ENCODE data around the gene MYO1E.

MYO1E gene

DNA sequence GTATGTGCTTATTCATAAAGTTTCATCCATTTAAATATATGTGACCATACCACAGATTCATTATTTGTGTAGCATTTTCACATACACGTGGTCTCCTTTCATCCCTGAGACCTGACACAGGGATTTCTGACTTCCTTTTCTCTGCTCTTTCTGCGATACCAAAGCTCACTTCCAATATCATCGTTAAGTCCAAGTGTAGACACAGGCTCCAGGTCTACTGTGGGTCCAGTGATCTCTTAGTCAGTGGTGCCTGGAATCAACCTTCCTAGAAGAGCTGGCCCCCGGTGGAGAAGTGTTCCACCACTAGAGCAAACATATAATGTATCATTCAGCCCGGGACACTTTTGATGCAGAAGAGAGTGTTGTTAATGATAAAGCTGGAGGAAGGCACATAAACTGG, 93.6 kb downstream of the MYO1E start:
- peaks cover 7% of the 10 kb centered on the region for H3K9me3 ChIP-seq (ENCODE audit: control insufficient read depth, insufficient read depth, low read depth, low read length)
- no peak overlapping the region for H3K27ac ChIP-seq (ENCODE audit: low read depth, low read length)
- no peak overlapping the region for H3K4me3 ChIP-seq (ENCODE audit: low read depth, low read length)
- no peak overlapping the region for H3K9ac ChIP-seq (ENCODE audit: low read length)
- no peaks in the 10 kb centered on the region for H3K36me3 ChIP-seq (ENCODE audit: control insufficient read depth, insufficient read depth, low read length)
- no peaks in the 10 kb centered on the region for H3K27me3 ChIP-seq (ENCODE audit: control insufficient read depth, insufficient read depth, low read length)
- H3K4me1 ChIP-seq (ENCODE audit: control insufficient read depth, insufficient read depth, low read length) = peaks cover 25% of the 10 kb centered on the region

DNA sequence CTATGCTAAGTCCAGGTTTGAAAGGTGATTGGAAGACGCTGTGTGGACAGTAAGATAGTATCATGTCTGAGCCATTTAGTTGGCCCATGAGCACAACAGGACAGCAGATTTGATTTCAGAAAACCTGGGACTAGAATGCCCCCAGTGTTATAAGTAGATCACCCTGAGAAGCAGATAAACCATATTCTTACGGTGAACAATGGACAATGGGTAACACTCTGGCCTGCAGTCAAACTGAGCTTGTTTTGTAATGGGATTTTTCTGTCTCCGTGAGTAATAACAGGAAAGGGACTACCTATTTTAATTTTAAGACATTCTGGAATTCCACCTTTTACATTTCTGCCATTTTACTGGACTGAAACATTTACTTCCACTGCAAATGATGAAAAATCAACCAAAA, 94.6 kb downstream of the MYO1E start:
- no peak overlapping the region for H3K27ac ChIP-seq (ENCODE audit: low read depth, low read length)

GRCh38 chr15:59276225-59277178, 96.2 kb downstream of the MYO1E start:
- Histone ChIP-seq H3K9me3 (ENCODE audit: control insufficient read depth, insufficient read depth, low read depth, low read length) (no peaks in the 10 kb centered on the region), H3K27ac (ENCODE audit: low read depth, low read length) (no peak overlapping the region), H3K9ac (ENCODE audit: low read length) (no peak overlapping the region), H3K4me3 (ENCODE audit: low read depth, low read length) (no peak overlapping the region), H3K36me3 (ENCODE audit: control insufficient read depth, insufficient read depth, low read length) (no peaks in the 10 kb centered on the region), H3K4me1 (ENCODE audit: control insufficient read depth, insufficient read depth, low read length) (peaks cover 22% of the 10 kb centered on the region), H3K27me3 (ENCODE audit: control insufficient read depth, insufficient read depth, low read length) (no peaks in the 10 kb centered on the region)

More for the DNA sequence above, 94.6 kb downstream of the MYO1E start:
- H3K9ac ChIP-seq (ENCODE audit: low read length) = no peak overlapping the region
- H3K4me1 ChIP-seq (ENCODE audit: control insufficient read depth, insufficient read depth, low read length) = peaks cover 22% of the 10 kb centered on the region
- no peak overlapping the region for H3K4me3 ChIP-seq (ENCODE audit: low read depth, low read length)
- no peaks in the 10 kb centered on the region for H3K36me3 ChIP-seq (ENCODE audit: control insufficient read depth, insufficient read depth, low read length)
- H3K27me3 ChIP-seq (ENCODE audit: control insufficient read depth, insufficient read depth, low read length) = no peaks in the 10 kb centered on the region
- peaks cover 7% of the 10 kb centered on the region for H3K9me3 ChIP-seq (ENCODE audit: control insufficient read depth, insufficient read depth, low read depth, low read length)

GRCh38 chr15:59274126-59274970, 98.3 kb downstream of the MYO1E start:
- Histone ChIP-seq H3K9me3 (ENCODE audit: control insufficient read depth, insufficient read depth, low read depth, low read length) (no peaks in the 10 kb centered on the region), H3K4me3 (ENCODE audit: low read depth, low read length) (no peak overlapping the region), H3K27ac (ENCODE audit: low read depth, low read length) (no peak overlapping the region)

GRCh38 chr15:59273234-59273633, 99.4 kb downstream of the MYO1E start:
- Histone ChIP-seq H3K4me1 (ENCODE audit: control insufficient read depth, insufficient read depth, low read length) (peaks cover 24% of the 10 kb centered on the region), H3K4me3 (ENCODE audit: low read depth, low read length) (no peak overlapping the region), H3K9me3 (ENCODE audit: control insufficient read depth, insufficient read depth, low read depth, low read length) (no peaks in the 10 kb centered on the region), H3K9ac (ENCODE audit: low read length) (no peak overlapping the region), H3K27me3 (ENCODE audit: control insufficient read depth, insufficient read depth, low read length) (no peaks in the 10 kb centered on the region), H3K36me3 (ENCODE audit: control insufficient read depth, insufficient read depth, low read length) (peaks cover 3% of the 10 kb centered on the region; the same call in 1 of the 2 replicates), H3K27ac (ENCODE audit: low read depth, low read length) (no peak overlapping the region)

More at GRCh38 chr15:59274126-59274970, 98.3 kb downstream of the MYO1E start:
- Histone ChIP-seq H3K9ac (ENCODE audit: low read length) (no peak overlapping the region), H3K27me3 (ENCODE audit: control insufficient read depth, insufficient read depth, low read length) (no peaks in the 10 kb centered on the region), H3K4me1 (ENCODE audit: control insufficient read depth, insufficient read depth, low read length) (peaks cover 22% of the 10 kb centered on the region), H3K36me3 (ENCODE audit: control insufficient read depth, insufficient read depth, low read length) (peaks cover 3% of the 10 kb centered on the region; the same call in 1 of the 2 replicates)

- Histone ChIP-seq H3K27ac (ENCODE audit: low read depth, low read length) (no peak overlapping the region), H3K4me1 (ENCODE audit: control insufficient read depth, insufficient read depth, low read length) (peaks cover 16% of the 10 kb centered on the region), H3K9ac (ENCODE audit: low read length) (no peak overlapping the region)
These were observed 101.0 kb downstream of the MYO1E start for GRCh38 chr15:59271595-59272201.

DNA sequence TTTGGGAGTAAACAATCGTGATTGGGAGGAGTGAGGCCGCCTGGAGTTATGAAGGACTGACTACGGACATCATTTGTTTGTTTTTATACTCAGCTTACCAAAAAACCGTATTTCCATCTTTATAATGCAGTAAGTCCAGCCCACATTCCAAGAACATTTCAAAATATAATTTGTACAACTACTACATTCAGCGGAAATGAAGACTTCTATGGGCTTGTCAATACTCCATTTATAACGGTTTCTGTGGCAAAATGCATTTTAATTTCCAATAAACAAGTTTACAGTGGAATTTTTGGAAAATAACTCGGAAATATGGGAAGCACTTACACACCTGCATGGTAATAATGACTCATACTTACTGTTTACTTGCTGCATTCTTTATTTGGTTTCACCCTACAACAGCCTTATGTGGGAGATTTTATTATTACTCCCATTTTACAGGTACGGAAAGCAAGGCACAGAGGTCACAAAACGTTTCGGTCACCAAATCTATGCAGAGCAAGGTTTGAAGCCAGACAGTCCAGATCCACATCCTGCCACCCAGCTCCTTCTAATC, 103.7 kb downstream of the MYO1E start:
- H3K9me3 ChIP-seq (ENCODE audit: control insufficient read depth, insufficient read depth, low read depth, low read length) = no peaks in the 10 kb centered on the region
- no peak overlapping the region for H3K27ac ChIP-seq (ENCODE audit: low read depth, low read length)
- no peaks in the 10 kb centered on the region for H3K27me3 ChIP-seq (ENCODE audit: control insufficient read depth, insufficient read depth, low read length)
- no peak overlapping the region for H3K4me3 ChIP-seq (ENCODE audit: low read depth, low read length)
- peaks cover 3% of the 10 kb centered on the region; the same call in 1 of the 2 replicates for H3K36me3 ChIP-seq (ENCODE audit: control insufficient read depth, insufficient read depth, low read length)
- H3K4me1 ChIP-seq (ENCODE audit: control insufficient read depth, insufficient read depth, low read length) = 0 out of 2 replicates have a peak, but pooled peaks cover 4% of the 10 kb centered on the region
- H3K9ac ChIP-seq (ENCODE audit: low read length) = no peak overlapping the region

More at GRCh38 chr15:59271595-59272201, 101.0 kb downstream of the MYO1E start:
- no peaks in the 10 kb centered on the region for H3K9me3 ChIP-seq (ENCODE audit: control insufficient read depth, insufficient read depth, low read depth, low read length)
- H3K27me3 ChIP-seq (ENCODE audit: control insufficient read depth, insufficient read depth, low read length) = no peaks in the 10 kb centered on the region
- H3K4me3 ChIP-seq (ENCODE audit: low read depth, low read length) = no peak overlapping the region
- peaks cover 3% of the 10 kb centered on the region; the same call in 1 of the 2 replicates for H3K36me3 ChIP-seq (ENCODE audit: control insufficient read depth, insufficient read depth, low read length)

DNA sequence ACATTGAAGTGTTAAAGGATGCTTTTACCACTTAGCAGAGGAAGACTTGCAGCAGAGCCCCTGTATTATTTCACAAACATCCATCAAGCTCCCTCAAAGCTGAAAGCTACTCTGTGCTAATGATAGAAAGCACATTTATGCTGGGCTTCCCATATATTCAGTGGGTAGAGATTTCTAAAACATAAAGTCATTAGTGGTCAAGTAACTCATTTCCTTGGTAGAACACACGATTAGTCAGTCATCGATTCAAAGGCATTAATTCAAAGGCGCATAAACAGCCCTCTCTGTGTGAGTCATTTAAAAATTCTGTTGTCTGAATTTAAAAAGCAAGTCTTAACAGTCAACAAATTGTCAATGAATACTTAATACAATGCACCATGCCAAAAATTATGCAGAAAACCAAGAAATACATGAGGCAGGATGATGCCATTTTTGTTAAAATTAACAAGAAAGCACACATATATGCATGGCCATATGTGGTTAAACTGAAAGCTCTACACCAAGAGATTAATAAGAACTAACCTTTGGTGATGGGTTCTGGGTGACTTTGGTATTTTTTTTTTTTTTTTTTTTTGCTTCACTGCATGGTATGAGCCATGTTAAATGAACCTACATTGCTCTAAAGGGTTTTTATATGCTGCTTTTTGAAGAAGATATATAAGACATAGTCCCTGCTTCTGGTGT, 104.4 kb downstream of the MYO1E start:
- no peak overlapping the region for H3K27ac ChIP-seq (ENCODE audit: low read depth, low read length)
- H3K27me3 ChIP-seq (ENCODE audit: control insufficient read depth, insufficient read depth, low read length) = no peaks in the 10 kb centered on the region
- H3K4me3 ChIP-seq (ENCODE audit: low read depth, low read length) = no peak overlapping the region
- no peak overlapping the region for H3K9ac ChIP-seq (ENCODE audit: low read length)
- peaks cover 3% of the 10 kb centered on the region; the same call in 1 of the 2 replicates for H3K36me3 ChIP-seq (ENCODE audit: control insufficient read depth, insufficient read depth, low read length)
- 0 out of 2 replicates have a peak, but pooled peaks cover 4% of the 10 kb centered on the region for H3K4me1 ChIP-seq (ENCODE audit: control insufficient read depth, insufficient read depth, low read length)
- no peaks in the 10 kb centered on the region for H3K9me3 ChIP-seq (ENCODE audit: control insufficient read depth, insufficient read depth, low read depth, low read length)

GRCh38 chr15:59266028-59266427, 106.6 kb downstream of the MYO1E start:
- no peaks in the 10 kb centered on the region for H3K9me3 ChIP-seq (ENCODE audit: control insufficient read depth, insufficient read depth, low read depth, low read length)
- H3K27ac ChIP-seq (ENCODE audit: low read depth, low read length) = no peak overlapping the region
- no peak overlapping the region for H3K4me3 ChIP-seq (ENCODE audit: low read depth, low read length)
- no peak overlapping the region for H3K9ac ChIP-seq (ENCODE audit: low read length)
- H3K27me3 ChIP-seq (ENCODE audit: control insufficient read depth, insufficient read depth, low read length) = no peaks in the 10 kb centered on the region
- H3K4me1 ChIP-seq (ENCODE audit: control insufficient read depth, insufficient read depth, low read length) = 0 out of 2 replicates have a peak, but pooled peaks cover 4% of the 10 kb centered on the region
- peaks cover 3% of the 10 kb centered on the region; the same call in 1 of the 2 replicates for H3K36me3 ChIP-seq (ENCODE audit: control insufficient read depth, insufficient read depth, low read length)

- H3K9me3 ChIP-seq (ENCODE audit: control insufficient read depth, insufficient read depth, low read depth, low read length) = no peaks in the 10 kb centered on the region
- H3K4me3 ChIP-seq (ENCODE audit: low read depth, low read length) = no peak overlapping the region
- no peaks in the 10 kb centered on the region for H3K27me3 ChIP-seq (ENCODE audit: control insufficient read depth, insufficient read depth, low read length)
- H3K9ac ChIP-seq (ENCODE audit: low read length) = no peak overlapping the region
- H3K36me3 ChIP-seq (ENCODE audit: control insufficient read depth, insufficient read depth, low read length) = peaks cover 4% of the 10 kb centered on the region; the same call in 1 of the 2 replicates
- no peaks in the 10 kb centered on the region for H3K4me1 ChIP-seq (ENCODE audit: control insufficient read depth, insufficient read depth, low read length)
- H3K27ac ChIP-seq (ENCODE audit: low read depth, low read length) = no peak overlapping the region
These were observed 110.4 kb downstream of the MYO1E start for GRCh38 chr15:59262316-59262715.
